Progenitor cell of endocrine pancreas (in vitro differentiated cells): ENCODE data around the gene PPP2R5A. TPM values are rescaled to one million over a fixed set of nuclear protein-coding genes. Genes with fewer than 3 reads are reported as not detected.
A peak's percentile ranks its signal among the peaks of the same experiment; 100 is the strongest.
"Not testable (repeated sequence)": the region's sequence is repeated elsewhere in the genome, so short reads cannot be mapped to it uniquely, and the experiment has no call there.

Experiments
- DNase-seq: peaks from one replicate; pipeline ENCODE4 v3.0.0; 2021; ENCODE audit warnings: low spot score; ENCODE audit not compliant: unreplicated experiment
- H3K27ac Mint-ChIP-seq: 2 replicates; pipeline ENCODE4 v1.8.0; 2021; ENCODE audit warnings: mild to moderate bottlenecking, moderate library complexity, mixed read lengths
- H3K27me3 Mint-ChIP-seq: 2 replicates; pipeline ENCODE4 v1.8.0; 2021; ENCODE audit warnings: mixed read lengths
- H3K36me3 Mint-ChIP-seq: 2 replicates; pipeline ENCODE4 v1.8.0; 2022; ENCODE audit warnings: mixed read lengths; ENCODE audit not compliant: insufficient read depth
- H3K4me1 Mint-ChIP-seq: 2 replicates; pipeline ENCODE4 v1.8.0; 2021; ENCODE audit warnings: low read depth, mixed read lengths
- H3K4me3 Mint-ChIP-seq: 2 replicates; pipeline ENCODE4 v1.8.0; 2021; ENCODE audit warnings: low read depth, mild to moderate bottlenecking, moderate library complexity, mixed read lengths
- H3K9me3 Mint-ChIP-seq: 2 replicates; pipeline ENCODE4 v1.8.0; 2021; ENCODE audit warnings: low read depth, mixed read lengths
- CTCF ChIP-seq: fragments of 200-600 bp; sonication (generic); IDR thresholded peaks from one replicate; pipeline ENCODE4 v1.5.0; 2021; ENCODE audit warnings: antibody characterized with exemption, mild to moderate bottlenecking; ENCODE audit not compliant: unreplicated experiment
- total RNA-seq: library from RNA; stranded (reverse); gene quantifications from 2 replicates; pipeline ENCODE4 v1.2.1, GENCODE V29; 2021

PPP2R5A gene
- total RNA-seq, 1 donor from 2014 or later = 21.4 TPM

- Mint-ChIP-seq H3K27ac (peak overlapping the region; percentile 98), H3K27me3 (no peaks in the 10 kb centered on the region)
- no peak for TF ChIP-seq CTCF
Observed at GRCh38 chr1:212287261-212287895, 2.2 kb downstream of the PPP2R5A start.

GRCh38 chr1:212287995-212288394, 2.8 kb downstream of the PPP2R5A start:
- Mint-ChIP-seq H3K4me3 (peak overlapping the region; percentile 45), H3K27ac (peak overlapping the region; percentile 78), H3K4me1 (peaks cover 42% of the 10 kb centered on the region)
- H3K27me3 Mint-ChIP-seq, H3K36me3 Mint-ChIP-seq, H3K9me3 Mint-ChIP-seq, DNase-seq: not testable (repeated sequence)

More at GRCh38 chr1:212287261-212287895, 2.2 kb downstream of the PPP2R5A start:
- Mint-ChIP-seq H3K9me3 (no peaks in the 10 kb centered on the region), H3K4me3 (peak overlapping the region; percentile 94), H3K36me3 (no peaks in the 10 kb centered on the region), H3K4me1 (peaks cover 39% of the 10 kb centered on the region)
- no peak for DNase-seq

GRCh38 chr1:212288615-212289014, 3.4 kb downstream of the PPP2R5A start:
- Mint-ChIP-seq H3K4me3 (no peak overlapping the region), H3K9me3 (no peaks in the 10 kb centered on the region), H3K4me1 (peaks cover 45% of the 10 kb centered on the region), H3K27ac (no peak overlapping the region), H3K27me3 (no peaks in the 10 kb centered on the region), H3K36me3 (no peaks in the 10 kb centered on the region)
- no peak for DNase-seq
- TF ChIP-seq CTCF = no peak

GRCh38 chr1:212289262-212290077, 4.3 kb downstream of the PPP2R5A start:
- H3K27ac Mint-ChIP-seq = no peak overlapping the region

GRCh38 chr1:212290608-212291007, 5.4 kb downstream of the PPP2R5A start:
- no peaks in the 10 kb centered on the region for H3K9me3 Mint-ChIP-seq

More at GRCh38 chr1:212289262-212290077, 4.3 kb downstream of the PPP2R5A start:
- no peaks in the 10 kb centered on the region for H3K27me3 Mint-ChIP-seq
- no peak for TF ChIP-seq CTCF
- no peak for DNase-seq
- H3K9me3 Mint-ChIP-seq = no peaks in the 10 kb centered on the region
- H3K4me3 Mint-ChIP-seq = no peak overlapping the region
- peaks cover 43% of the 10 kb centered on the region for H3K4me1 Mint-ChIP-seq
- no peaks in the 10 kb centered on the region for H3K36me3 Mint-ChIP-seq

More at GRCh38 chr1:212290608-212291007, 5.4 kb downstream of the PPP2R5A start:
- no peak for DNase-seq
- no peaks in the 10 kb centered on the region for H3K27me3 Mint-ChIP-seq
- TF ChIP-seq CTCF = no peak
- peaks cover 44% of the 10 kb centered on the region for H3K4me1 Mint-ChIP-seq
- no peak overlapping the region for H3K27ac Mint-ChIP-seq
- H3K4me3 Mint-ChIP-seq = no peak overlapping the region
- H3K36me3 Mint-ChIP-seq = no peaks in the 10 kb centered on the region
